Glutamatergic neuron (in vitro differentiated cells): ENCODE measurements around the gene SPRED1. TPM values are rescaled to one million over a fixed set of nuclear protein-coding genes. Genes with fewer than 3 reads are reported as not detected.
A peak's percentile ranks its signal among the peaks of the same experiment; 100 is the strongest.

Experiments used
- DNase-seq: peaks from one replicate; pipeline ENCODE4 v3.0.0; 2022
- H3K27ac Mint-ChIP-seq: one replicate; pipeline ENCODE4 v1.8.0; 2020; ENCODE audit warnings: mild to moderate bottlenecking, mixed read lengths, inconsistent platforms; ENCODE audit not compliant: unreplicated experiment
- H3K27me3 Mint-ChIP-seq: one replicate; pipeline ENCODE4 v1.8.0; 2020; ENCODE audit warnings: mild to moderate bottlenecking, moderate library complexity, mixed read lengths, inconsistent platforms; ENCODE audit not compliant: unreplicated experiment
- H3K36me3 Mint-ChIP-seq: one replicate; pipeline ENCODE4 v1.8.0; 2020; ENCODE audit warnings: mild to moderate bottlenecking, mixed read lengths, inconsistent platforms; ENCODE audit not compliant: unreplicated experiment
- H3K4me1 Mint-ChIP-seq: one replicate; pipeline ENCODE4 v1.8.0; 2020; ENCODE audit warnings: mild to moderate bottlenecking, low read depth, mixed read lengths, inconsistent platforms; ENCODE audit not compliant: unreplicated experiment
- H3K4me3 Mint-ChIP-seq: one replicate; pipeline ENCODE4 v1.8.0; 2020; ENCODE audit warnings: mild to moderate bottlenecking, mixed read lengths, inconsistent platforms; ENCODE audit not compliant: unreplicated experiment
- H3K9me3 Mint-ChIP-seq: one replicate; pipeline ENCODE4 v1.8.0; 2020; ENCODE audit warnings: mild to moderate bottlenecking, moderate library complexity, mixed read lengths, inconsistent platforms; ENCODE audit not compliant: unreplicated experiment
- CTCF ChIP-seq: fragments of 200-600 bp; sonication (generic); IDR thresholded peaks from one replicate; pipeline ENCODE4 v1.5.0; 2021; ENCODE audit not compliant: partially characterized antibody, unreplicated experiment
- total RNA-seq: library from RNA; stranded (reverse); fragmentation: NEBNext Ultra II Directional; extraction: Animal tissue kit (Norgen Biotek cat#: 25700); gene quantifications from one replicate; pipeline ENCODE4 v1.2.1, GENCODE V29; 2021; ENCODE audit not compliant: unreplicated experiment

Gene SPRED1
- total RNA-seq, 1 donor from 2014 or later: 2.4 TPM

- TF ChIP-seq CTCF: no peak
- H3K27ac Mint-ChIP-seq: peak overlapping the region; percentile 23
- peaks cover 6% of the 10 kb centered on the region for H3K36me3 Mint-ChIP-seq
- peaks cover 11% of the 10 kb centered on the region for H3K4me1 Mint-ChIP-seq
- no peak overlapping the region for H3K4me3 Mint-ChIP-seq
- peaks cover 2% of the 10 kb centered on the region for H3K27me3 Mint-ChIP-seq
- peaks cover 1% of the 10 kb centered on the region for H3K9me3 Mint-ChIP-seq
- no peak for DNase-seq
These were observed 153.8 kb downstream of the SPRED1 start for GRCh38 chr15:38406436-38406835.

Other genes starting within 250 kb of the SPRED1 start
- gene FAM98B, start 201.3 kb downstream of the SPRED1 start, total RNA-seq: 19.9 TPM